Ascending aorta (tissue), 2 donors: ENCODE results near the gene BMPR1B. TPM values are rescaled to one million over a fixed set of nuclear protein-coding genes. Genes with fewer than 3 reads are reported as not detected.

Experiments
- DNase-seq, 2 donors: peaks; one replicate each; pipeline ENCODE4 v3.0.0-alpha.2; 2019; ENCODE audit warnings: low spot score in 2 of 2
- H3K27ac ChIP-seq, 2 donors: fragments of 200-600 bp; sonication (generic); one replicate each; pipeline ENCODE4 v1.5.1; 2016 to 2017; ENCODE audit warnings: mild to moderate bottlenecking in 1 of 2
- H3K27me3 ChIP-seq: fragments of 200-600 bp; sonication (generic); one replicate; pipeline ENCODE4 v1.5.1; 2017
- H3K36me3 ChIP-seq, 2 donors: fragments of 200-600 bp; sonication (generic); one replicate each; pipeline ENCODE4 v1.5.1; 2016
- H3K4me1 ChIP-seq, 2 donors: fragments of 200-600 bp; sonication (generic); one replicate each; pipeline ENCODE4 v1.5.1; 2016 to 2017; ENCODE audit warnings: mild to moderate bottlenecking in 1 of 2
- H3K4me3 ChIP-seq, 2 donors: fragments of 200-600 bp; sonication (generic); one replicate each; pipeline ENCODE4 v1.5.1; 2016 to 2017; ENCODE audit warnings: mild to moderate bottlenecking in 1 of 2
- H3K9me3 ChIP-seq, 2 donors: fragments of 200-600 bp; sonication (generic); one replicate each; pipeline ENCODE4 v1.5.1; 2016
- CTCF ChIP-seq, 3 experiments: fragments of 200-600 bp in 2 of 3; fragments of 450-650 bp in 1 of 3; sonication (generic) in 2 of 3; IDR thresholded peaks; one replicate each; pipeline ENCODE4 v1.5.1; 2016 to 2019; ENCODE audit warnings: antibody characterized with exemption in 3 of 3, mild to moderate bottlenecking in 1 of 3, moderate library complexity in 1 of 3
- intact Hi-C: fragments of 100-400 bp; cut with DNase I; formaldehyde crosslinking; loops from one replicate; pipeline ENCODE4 v1.15.1; 2023
- total RNA-seq: library from RNA; depleted of rRNA; stranded (reverse); fragments of >200 nt; gene quantifications from one replicate; pipeline ENCODE4 v1.1.0, GENCODE V29; 2016

Gene BMPR1B
- total RNA-seq, 1 donor from 2014 or later, result 3.8 TPM

GRCh38 chr4:95178938-95179337 is 421.2 kb downstream of the BMPR1B start:
- H3K36me3 ChIP-seq, result peaks cover 0 to 15% of the 10 kb centered on the region in 2 donors
- H3K4me1 ChIP-seq, result no peaks in the 10 kb centered on the region
- no peak overlapping the region for H3K4me3 ChIP-seq
- no peak for DNase-seq
- no peak overlapping the region for H3K27ac ChIP-seq
- TF ChIP-seq CTCF (IDR thresholded peaks at IDR 0.05), result no peak
- no peaks in the 10 kb centered on the region for H3K9me3 ChIP-seq
- H3K27me3 ChIP-seq, result no peaks in the 10 kb centered on the region
- intact Hi-C loops, result no loop called here

DNA sequence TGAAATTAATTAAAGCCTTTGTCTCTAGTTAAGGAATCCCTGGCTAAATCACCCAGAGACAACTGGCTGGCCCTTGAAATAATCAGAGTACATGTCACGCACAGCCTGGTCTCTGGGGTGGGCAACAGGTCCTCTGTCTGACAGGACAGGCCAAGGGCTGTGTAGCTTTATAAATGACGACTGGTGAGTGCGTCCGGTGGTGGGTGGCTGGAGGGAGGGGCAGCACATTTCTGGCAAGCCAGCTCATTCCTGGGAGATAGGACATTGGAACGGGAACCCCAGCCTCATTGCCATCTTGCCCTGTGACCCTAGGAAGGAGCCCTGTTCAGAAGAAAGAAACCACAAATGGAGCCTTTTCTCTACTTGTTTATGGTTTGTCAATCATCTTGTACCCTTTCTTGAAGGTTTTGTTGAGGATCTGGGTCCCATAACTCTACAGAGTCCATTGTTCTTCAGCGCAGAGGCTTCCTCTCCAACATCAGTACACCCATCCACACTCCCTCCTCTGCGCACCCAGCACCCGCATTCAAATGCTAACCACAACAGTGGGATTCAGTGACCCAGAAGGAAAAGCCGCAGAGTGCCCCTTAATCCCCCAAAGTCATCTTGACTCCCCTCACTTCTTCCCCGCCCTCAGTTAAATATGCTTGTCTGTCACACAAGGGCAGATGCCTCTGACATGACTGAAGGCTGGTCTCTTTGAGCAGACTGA is 422.9 kb downstream of the BMPR1B start:
- Histone ChIP-seq H3K27me3 (no peaks in the 10 kb centered on the region), H3K36me3 (peaks cover 0 to 15% of the 10 kb centered on the region in 2 donors), H3K4me1 (no peaks in the 10 kb centered on the region), H3K4me3 (no peak overlapping the region), H3K27ac (no peak overlapping the region), H3K9me3 (no peaks in the 10 kb centered on the region)
- no peak for TF ChIP-seq CTCF (IDR thresholded peaks at IDR 0.05)
- DNase-seq, result no peak
- intact Hi-C loops, result no loop called here

- Histone ChIP-seq H3K4me1 (no peaks in the 10 kb centered on the region), H3K36me3 (peaks cover 0 to 15% of the 10 kb centered on the region in 2 donors), H3K4me3 (no peak overlapping the region), H3K27ac (no peak overlapping the region), H3K27me3 (no peaks in the 10 kb centered on the region), H3K9me3 (no peaks in the 10 kb centered on the region)
- intact Hi-C loops, result no loop called here
- TF ChIP-seq CTCF (IDR thresholded peaks at IDR 0.05), result no peak
- no peak for DNase-seq
Observed at GRCh38 chr4:95181243-95181995, 423.7 kb downstream of the BMPR1B start.

- no peak for TF ChIP-seq CTCF (IDR thresholded peaks at IDR 0.05)
- H3K27me3 ChIP-seq, result no peaks in the 10 kb centered on the region
- no peak overlapping the region for H3K4me3 ChIP-seq
- H3K36me3 ChIP-seq, result peaks cover 0 to 15% of the 10 kb centered on the region in 2 donors
- DNase-seq, result no peak
- H3K9me3 ChIP-seq, result no peaks in the 10 kb centered on the region
- H3K27ac ChIP-seq, result no peak overlapping the region
- H3K4me1 ChIP-seq, result no peaks in the 10 kb centered on the region
- intact Hi-C loops, result no loop called here
Observed at GRCh38 chr4:95181996-95182306, 424.2 kb downstream of the BMPR1B start.

- DNase-seq, result no peak
- no peaks in the 10 kb centered on the region for H3K9me3 ChIP-seq
- H3K4me1 ChIP-seq, result no peaks in the 10 kb centered on the region
- H3K27ac ChIP-seq, result no peak overlapping the region
- H3K27me3 ChIP-seq, result no peaks in the 10 kb centered on the region
- intact Hi-C loops, result no loop called here
- TF ChIP-seq CTCF (IDR thresholded peaks at IDR 0.05), result no peak
- peaks cover 0 to 8% of the 10 kb centered on the region in 2 donors for H3K36me3 ChIP-seq
- H3K4me3 ChIP-seq, result no peak overlapping the region
Observed at GRCh38 chr4:95183656-95184408, 426.1 kb downstream of the BMPR1B start.
